ENCODE measurements around the gene LYSMD1. TPM values are rescaled to one million over a fixed set of nuclear protein-coding genes. Genes with fewer than 3 reads are reported as not detected.
A peak's percentile ranks its signal among the peaks of the same experiment; 100 is the strongest.

Gene LYSMD1
- total and polyA plus RNA-seq, 2 of the 8 experiments (the other 6 are each of a cell fraction or from before 2014, with no cell fraction given) = 2.4 to 6.0 TPM

GRCh38 chr1:151133018-151133806 is 32.5 kb downstream of the LYSMD1 start:
- POLR2A ChIA-PET (ENCODE audit: partially characterized antibody) = interaction anchor here (0.5 to 9.8 kb wide), 8 partner anchors 11 to 126 kb away, joined by 3 to 124 read pairs (median 4); partner anchors contain the start of genes C1orf56, MINDY1, SEMA6C and VPS72
- Histone ChIP-seq H4K91ac (replicated peaks; ENCODE audit: insufficient read length, low read length) (no peak overlapping the region), H3K4ac (replicated peaks; ENCODE audit: insufficient read length, low read depth, low read length) (no peak overlapping the region), H4K20me1 (replicated peaks in 1 of 2; ENCODE audit: control insufficient read depth in 1 of 2, insufficient read depth in 2 of 2, low read length in 2 of 2) (peaks cover 3 to 4% of the 10 kb centered on the region in 2 experiments), H3K4me3 (ENCODE audit: extremely low read depth in 1 of 4, insufficient read depth in 2 of 4, low read depth in 3 of 4, low read length in 4 of 4) (peak overlapping the region; percentile 36 to 64 (median 44)), H3K23ac (ENCODE audit: insufficient read length) (no peak overlapping the region), H3K79me1 (ENCODE audit: low read depth, low read length) (no peaks in the 10 kb centered on the region), H3K27ac (ENCODE audit: low read depth, low read length) (no peak overlapping the region), H3K14ac (ENCODE audit: insufficient read length) (no peak overlapping the region), H3K23me2 (ENCODE audit: low read depth, low read length) (peaks cover 15% of the 10 kb centered on the region), H3K9me3 (ENCODE audit: insufficient read depth in 2 of 2, low read depth in 1 of 2, low read length in 1 of 2) (no peaks in the 10 kb centered on the region), H2BK120ac (replicated peaks; ENCODE audit: low read depth, low read length) (no peak overlapping the region), H3K27me3 (replicated peaks in 1 of 4; ENCODE audit: control insufficient read depth in 3 of 4, extremely low read depth in 1 of 4, insufficient read depth in 3 of 4, low read length in 3 of 4) (peaks cover 0 to 28% (median 20%) of the 10 kb centered on the region in 4 experiments; a peak in 5 of 7 replicates), H3K18ac (ENCODE audit: extremely low read depth, low read length) (peak overlapping the region; percentile 60), H2BK5ac (ENCODE audit: low read depth, low read length) (no peak overlapping the region), H3K79me2 (ENCODE audit: control insufficient read depth in 1 of 2, insufficient read depth in 2 of 2, low read length in 2 of 2) (no peaks in the 10 kb centered on the region), H2BK15ac (ENCODE audit: low read length) (no peak overlapping the region), H2AFZ (ENCODE audit: low read length) (no peak overlapping the region), H3K9ac (replicated peaks in 1 of 4; ENCODE audit: extremely low read depth in 1 of 4, low read depth in 3 of 4, low read length in 3 of 4) (peak overlapping the region in 2 of 4 experiments; percentile 9 to 61; a peak in 2 of 7 replicates), H2BK20ac (ENCODE audit: low read length) (no peak overlapping the region), H3K4me2 (ENCODE audit: insufficient read depth in 1 of 2, low read depth in 2 of 2, low read length in 2 of 2) (peak overlapping the region; percentile 84 to 90), H4K5ac (ENCODE audit: insufficient read length, low read depth, low read length) (no peak overlapping the region), H3K4me1 (replicated peaks in 1 of 4; ENCODE audit: control insufficient read depth in 3 of 4, insufficient read depth in 4 of 4, low read length in 3 of 4) (peaks cover 0 to 12% (median 8%) of the 10 kb centered on the region in 4 experiments; a peak in 5 of 7 replicates), H4K8ac (ENCODE audit: extremely low read depth, insufficient read depth, low read length) (peak overlapping the region; percentile 62), H3K36me3 (ENCODE audit: control insufficient read depth in 2 of 4, insufficient read depth in 4 of 4, low read length in 3 of 4) (peaks cover 0 to 6% (median 2%) of the 10 kb centered on the region in 4 experiments; a peak in 2 of 8 replicates), H2BK12ac (ENCODE audit: low read depth, low read length) (no peak overlapping the region; the same call in 1 of the 2 replicates), H2AK5ac (ENCODE audit: low read depth, low read length) (no peak overlapping the region), H3K56ac (replicated peaks; ENCODE audit: insufficient read length, low read depth, low read length) (no peak overlapping the region)
- CTCF ChIA-PET (ENCODE audit: partially characterized antibody) = interaction anchor here (0.7 to 7.9 kb wide), 7 partner anchors 9 to 62 kb away, joined by 3 to 94 read pairs (median 3); partner anchors contain the start of genes GABPB2 and TNFAIP8L2
- DNase-seq (ENCODE audit: low read depth in 1 of 2, low spot score in 2 of 2) = peak in 1 of 2 experiments; percentile 74
- 8% methylated on average over 50 of the region's 65 CpGs; no CpG with 5 or more reads in 1 of the 2 experiments for WGBS, 2 experiments (ENCODE audit: extremely low coverage in 1 of 2, insufficient coverage in 1 of 2, insufficient read length in 1 of 2, insufficient replicate concordance in 2 of 2, low coverage in 1 of 2, low lambda C conversion rate in 2 of 2, missing lambda C conversion rate in 1 of 2)
- FAIRE-seq = no peak
- TF ChIP-seq SIN3A (conservative IDR thresholded peaks at IDR 0.05 in 1 of 2, IDR thresholded peaks at IDR 0.05 in 1 of 2; ENCODE audit: low read depth in 1 of 2, low read length in 2 of 2) (no peak), GTF2F1 (IDR thresholded peaks at IDR 0.05; ENCODE audit: borderline replicate concordance, low read depth, low read length) (no peak), TAF7 (optimal IDR thresholded peaks at IDR 0.05; ENCODE audit: borderline replicate concordance, low read depth, low read length) (no peak), HDAC6 (IDR thresholded peaks at IDR 0.05; ENCODE audit: low read depth, low read length) (no peak), POU5F1 (IDR thresholded peaks at IDR 0.05; ENCODE audit: low read depth, low read length) (no peak), POLR2AphosphoS5 (IDR thresholded peaks at IDR 0.05; ENCODE audit: low read depth, low read length) (no peak), MAX (IDR thresholded peaks at IDR 0.05) (no peak), TCF12 (IDR thresholded peaks at IDR 0.05; ENCODE audit: low read depth, low read length) (no peak), USF2 (IDR thresholded peaks at IDR 0.05; ENCODE audit: low read length) (no peak), RBBP5 (IDR thresholded peaks at IDR 0.05; ENCODE audit: borderline replicate concordance, low read depth, low read length) (peak; percentile 45; the same call in 1 of the 2 replicates)
